Pulmonary artery endothelial cell (primary cell): ENCODE results near the gene FKBP1C. TPM values are rescaled to one million over a fixed set of nuclear protein-coding genes. Genes with fewer than 3 reads are reported as not detected.

Source experiments
- DNase-seq: peaks from one replicate; pipeline ENCODE4 v3.0.0-alpha.2; 2011; ENCODE audit warnings: low read depth, low spot score
- total RNA-seq: library from RNA; depleted of rRNA; stranded (reverse); fragments of >200 nt; gene quantifications from 2 replicates; pipeline ENCODE4 v1.2.3, GENCODE V29; 2014

Gene FKBP1C
- total RNA-seq, 1 donor from 2014 or later, result 0.40 TPM

DNA sequence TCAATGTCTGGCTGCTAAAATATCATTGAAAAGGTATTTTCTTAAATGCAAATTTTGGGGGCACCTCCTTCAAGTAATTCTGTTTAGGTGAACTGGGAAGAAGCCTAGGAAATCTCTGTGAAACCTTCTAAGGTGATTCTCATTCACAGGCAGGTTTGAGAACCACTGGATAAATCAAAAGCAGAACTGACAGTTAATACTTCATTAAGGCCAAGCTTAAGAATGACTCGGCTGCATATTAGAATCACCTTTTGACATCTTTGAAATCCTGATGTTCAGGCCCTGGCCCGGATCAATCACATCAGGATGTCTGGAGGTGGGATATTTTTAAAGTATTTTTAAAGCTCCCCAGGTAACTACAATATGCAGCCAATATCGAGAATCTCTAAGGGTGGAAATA lies 50.6 kb downstream of the FKBP1C start:
- no peak for DNase-seq

Other genes starting within 250 kb of the FKBP1C start
- gene LGSN, start 108.5 kb downstream of the FKBP1C start, total RNA-seq, result not detected in 2 replicates